NCI-H345 treated with DMSO at 0.1 percent for 48 hours (cell line): ENCODE measurements around the gene CCT4.
A peak's percentile ranks its signal among the peaks of the same experiment; 100 is the strongest.
"Not testable (repeated sequence)": the region's sequence is repeated elsewhere in the genome, so short reads cannot be mapped to it uniquely, and the experiment has no call there.

ENCODE experiments used
- DNase-seq: peaks from one replicate; lab custom pipeline; 2025; ENCODE audit not compliant: unreplicated experiment; lab: John Stamatoyannopoulos, UW

CCT4 gene

GRCh38 chr2:61888267-61889055, at the start of gene CCT4:
TSS of gene CCT4 (minus strand) at chr2:61888656. CDS start at chr2:61888507, 149 bp downstream.
- DNase-seq, result peak; percentile 69

GRCh38 chr2:61937886-61938285, 49.4 kb upstream of the CCT4 start:
- no peak for DNase-seq

- DNase-seq, result no peak
Observed at GRCh38 chr2:61937098-61937497, 48.6 kb upstream of the CCT4 start.

GRCh38 chr2:61928826-61929461, 40.5 kb upstream of the CCT4 start:
- no peak for DNase-seq

GRCh38 chr2:61926531-61927477, 38.3 kb upstream of the CCT4 start:
- no peak for DNase-seq

- no peak for DNase-seq
Observed at GRCh38 chr2:61924895-61925663, 36.6 kb upstream of the CCT4 start.

GRCh38 chr2:61922714-61923113, 34.3 kb upstream of the CCT4 start:
- DNase-seq, result no peak

- DNase-seq, result no peak
Observed at GRCh38 chr2:61920548-61920947, 32.1 kb upstream of the CCT4 start.

GRCh38 chr2:61914794-61915193, 26.3 kb upstream of the CCT4 start:
- DNase-seq, result not testable (repeated sequence)

- no peak for DNase-seq
Observed at GRCh38 chr2:61911510-61911909, 23.1 kb upstream of the CCT4 start.

GRCh38 chr2:61910603-61911002, 22.1 kb upstream of the CCT4 start:
- DNase-seq, result no peak

- DNase-seq, result no peak
Observed at GRCh38 chr2:61909116-61909515, 20.7 kb upstream of the CCT4 start.

- no peak for DNase-seq
Observed at GRCh38 chr2:61906186-61906470, 17.7 kb upstream of the CCT4 start.

- peak; percentile 60 for DNase-seq
Observed at GRCh38 chr2:61905372-61906185, 17.1 kb upstream of the CCT4 start, which contains the start of gene COMMD1. TSS of gene COMMD1 (plus strand) at chr2:61905674. CDS start at chr2:61905679, 5 bp downstream.

GRCh38 chr2:61900281-61900680, 11.8 kb upstream of the CCT4 start:
- DNase-seq, result no peak

- DNase-seq, result no peak
Observed at GRCh38 chr2:61898810-61899209, 10.4 kb upstream of the CCT4 start.

GRCh38 chr2:61887717-61888266, 664 bp downstream of the CCT4 start:
- DNase-seq, result peak; percentile 52

- no peak for DNase-seq
Observed at GRCh38 chr2:61885896-61886603, 2.4 kb downstream of the CCT4 start.

GRCh38 chr2:61882850-61883249, 5.6 kb downstream of the CCT4 start:
- DNase-seq, result no peak
